GM19239 (cell line): ENCODE measurements around the gene SYP.
"Not testable (repeated sequence)": the region's sequence is repeated elsewhere in the genome, so short reads cannot be mapped to it uniquely, and the experiment has no call there.

Experiments used
- DNase-seq: peaks from one replicate; pipeline ENCODE4 v3.0.0; 2011; ENCODE audit warnings: low spot score; ENCODE audit not compliant: insufficient read length
- FAIRE-seq: peaks from 2 replicates; lab custom pipeline; 2011; peaks lifted over from hg19 to GRCh38; lab: Jason Lieb, UNC

SYP gene

DNA sequence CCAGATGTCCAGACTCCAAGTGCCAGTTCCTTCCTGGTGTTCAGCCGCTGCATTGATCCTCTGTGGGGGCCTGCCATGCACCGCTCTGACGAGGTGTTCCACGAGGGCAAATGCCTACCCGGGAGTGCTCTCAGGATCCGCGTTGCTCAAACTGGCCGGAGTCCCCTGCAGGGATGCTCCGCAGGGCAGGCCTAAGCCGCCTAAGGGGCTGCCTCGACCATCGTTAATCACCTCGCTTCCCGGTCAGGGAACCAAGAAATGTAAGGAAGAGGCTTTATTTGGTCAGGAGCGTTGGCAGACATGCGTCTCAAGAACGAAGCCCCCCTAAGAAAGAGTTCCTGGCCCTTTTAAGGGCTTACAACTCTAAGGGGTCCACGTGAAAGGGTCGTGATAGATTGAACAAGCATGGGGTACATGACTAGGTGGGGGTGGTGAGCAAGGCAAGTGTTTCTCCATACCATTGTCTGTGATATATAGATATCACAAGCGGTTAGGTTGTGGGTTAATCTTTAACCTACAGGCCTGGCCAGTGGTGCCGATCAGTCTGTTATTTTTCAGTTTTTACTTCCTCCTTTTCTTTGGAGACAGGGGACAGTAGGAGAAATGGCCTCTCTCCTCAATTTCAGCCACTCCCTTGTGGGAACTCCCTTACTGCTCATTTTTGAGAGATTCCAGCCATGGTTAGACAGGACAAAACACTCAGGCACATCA, 51.4 kb downstream of the SYP start:
- peak; percentile 97 for FAIRE-seq
- not testable (repeated sequence) for DNase-seq

DNA sequence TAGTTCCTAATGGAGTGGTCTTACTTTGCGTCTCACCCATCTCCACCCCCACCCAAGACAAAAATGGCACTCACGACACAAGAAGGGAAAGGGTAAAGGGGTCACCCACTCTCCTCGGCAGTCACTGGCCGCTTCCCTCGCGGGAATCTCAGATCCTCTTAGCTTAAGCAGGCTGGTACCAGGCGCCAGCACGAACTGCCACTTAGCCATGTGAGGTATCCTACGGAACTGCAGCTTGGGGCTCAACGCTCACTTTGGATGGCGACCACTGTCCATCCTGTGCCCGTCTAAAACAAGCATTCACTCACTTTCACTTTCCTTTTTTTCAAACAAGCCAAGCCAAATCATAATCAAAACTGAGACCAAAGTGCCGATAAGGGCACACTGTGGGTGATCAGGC, 52.1 kb downstream of the SYP start:
- no peak for DNase-seq
- FAIRE-seq = no peak

DNA sequence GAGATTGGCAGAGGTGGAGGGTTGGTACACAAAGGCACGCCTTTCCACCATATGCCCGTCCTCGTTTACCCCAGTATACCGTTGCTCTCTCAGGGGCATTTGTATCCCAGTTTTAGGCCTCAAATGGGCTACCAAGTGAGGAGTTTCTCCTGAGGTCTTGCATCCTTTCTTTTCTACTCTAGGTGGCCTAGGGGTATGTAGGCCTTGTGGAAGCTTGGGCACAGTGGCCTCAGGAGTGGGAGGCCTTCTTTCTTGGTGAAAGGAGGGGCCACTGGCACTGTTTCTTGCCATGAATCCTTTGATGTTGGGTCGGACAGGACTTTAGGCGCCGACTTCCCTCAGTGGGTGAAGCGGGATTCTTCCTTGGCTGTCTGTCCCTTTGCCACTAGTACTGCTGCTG, 52.7 kb downstream of the SYP start:
- FAIRE-seq (no peak), DNase-seq (no peak)

- not testable (repeated sequence) for FAIRE-seq, DNase-seq
These were observed 56.8 kb downstream of the SYP start for GRCh38 chrX:49143154-49143553.

DNA sequence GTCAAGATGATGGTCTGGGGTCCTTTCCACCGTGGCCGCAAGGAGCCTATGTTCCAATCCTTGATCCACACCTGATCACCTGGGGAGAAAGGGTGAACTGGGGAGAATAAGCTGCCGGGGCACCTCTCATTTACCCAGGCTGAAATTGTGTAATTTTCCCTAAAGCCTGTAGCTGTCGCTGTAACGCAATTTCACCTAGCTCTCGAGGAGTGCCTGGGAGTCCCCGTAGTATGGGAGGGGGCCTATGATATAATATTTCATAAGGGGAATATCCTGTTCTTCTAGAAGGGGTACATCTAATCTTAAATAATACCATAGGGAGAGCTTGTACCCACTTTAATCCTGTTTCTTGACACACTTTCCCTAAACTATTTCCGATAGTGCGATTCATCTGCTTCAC, 57.7 kb downstream of the SYP start:
- FAIRE-seq, DNase-seq: not testable (repeated sequence)

GRCh38 chrX:49139713-49140112, 60.3 kb downstream of the SYP start:
- DNase-seq = no peak

More at GRCh38 chrX:49139713-49140112, 60.3 kb downstream of the SYP start:
- no peak for FAIRE-seq
